Measurements from ENCODE around the gene FRS3. TPM values are rescaled to one million over a fixed set of nuclear protein-coding genes. Genes with fewer than 3 reads are reported as not detected.
A peak's percentile ranks its signal among the peaks of the same experiment; 100 is the strongest.

FRS3 gene
- total and polyA plus RNA-seq, 2 of the 13 experiments (the other 11 are each of a cell fraction or from before 2014, with no cell fraction given), result 3.0 to 7.4 TPM

DNA sequence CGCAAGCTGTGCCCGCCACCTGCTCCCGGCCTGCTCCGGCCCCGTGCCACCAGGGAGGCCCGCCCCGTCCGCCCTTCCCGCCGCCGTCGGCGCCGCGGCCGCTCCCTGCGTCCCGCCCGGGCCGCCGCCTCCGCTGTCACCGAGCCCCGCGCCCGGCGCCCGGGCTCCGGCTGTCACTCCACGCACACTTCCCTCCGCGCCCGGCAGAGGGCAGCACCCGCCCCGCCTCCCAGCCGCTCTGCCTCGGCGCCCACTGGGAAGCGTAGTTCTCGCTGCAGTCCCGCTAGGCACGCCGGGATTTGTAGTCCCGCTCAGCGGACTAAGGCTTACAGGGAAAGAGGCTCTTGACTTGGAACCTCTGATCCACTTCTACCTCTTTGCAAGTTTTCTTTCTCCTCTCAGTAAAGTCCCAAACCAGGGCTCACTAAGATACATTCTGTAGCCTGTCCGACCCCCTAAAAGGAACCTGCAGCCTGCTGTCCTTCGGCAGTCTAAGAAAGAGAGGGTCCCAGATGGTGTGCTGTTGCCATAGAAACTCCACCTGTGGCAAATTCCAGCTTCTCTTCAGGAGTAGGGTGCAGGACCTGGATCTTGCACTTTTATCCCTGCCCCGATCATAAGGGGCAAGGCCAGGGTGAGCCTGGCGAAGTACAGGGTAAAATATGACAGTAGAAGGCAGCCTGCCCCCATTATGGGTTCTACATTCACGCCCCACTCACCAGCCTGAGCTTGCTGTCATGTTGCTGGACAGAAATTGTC, 44.1 kb downstream of the FRS3 start, which contains the start of gene TFEB (continued):
- TF ChIP-seq, protein P1, sequence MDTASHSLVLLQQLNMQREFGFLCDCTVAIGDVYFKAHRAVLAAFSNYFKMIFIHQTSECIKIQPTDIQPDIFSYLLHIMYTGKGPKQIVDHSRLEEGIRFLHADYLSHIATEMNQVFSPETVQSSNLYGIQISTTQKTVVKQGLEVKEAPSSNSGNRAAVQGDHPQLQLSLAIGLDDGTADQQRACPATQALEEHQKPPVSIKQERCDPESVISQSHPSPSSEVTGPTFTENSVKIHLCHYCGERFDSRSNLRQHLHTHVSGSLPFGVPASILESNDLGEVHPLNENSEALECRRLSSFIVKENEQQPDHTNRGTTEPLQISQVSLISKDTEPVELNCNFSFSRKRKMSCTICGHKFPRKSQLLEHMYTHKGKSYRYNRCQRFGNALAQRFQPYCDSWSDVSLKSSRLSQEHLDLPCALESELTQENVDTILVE (CRISPR knock-in tag; IDR thresholded peaks at IDR 0.05), result peak; percentile 97
- TF ChIP-seq TSC22D2 (CRISPR knock-in tag; IDR thresholded peaks at IDR 0.05; ENCODE audit: borderline replicate concordance) (0 out of 2 replicates have a peak, but pooled peaks have one; percentile 85), RBFOX2 (IDR thresholded peaks at IDR 0.05; ENCODE audit: low read depth, low read length) (peak; percentile 67), ATF7-NPFF (CRISPR knock-in tag; IDR thresholded peaks at IDR 0.05; ENCODE audit: low read depth) (peak; percentile 82), ATRX (CRISPR knock-in tag; IDR thresholded peaks at IDR 0.05; ENCODE audit: borderline replicate concordance) (no peak), TARDBP (CRISPR knock-in tag; IDR thresholded peaks at IDR 0.05) (peak; percentile 92; the same call in 1 of the 2 replicates), BCL6 (CRISPR knock-in tag; IDR thresholded peaks at IDR 0.05) (peak; percentile 67), ZNF292 (CRISPR knock-in tag; IDR thresholded peaks at IDR 0.05; ENCODE audit: borderline replicate concordance, low read depth) (0 out of 2 replicates have a peak, but pooled peaks have one; percentile 41), RXRA (CRISPR knock-in tag; IDR thresholded peaks at IDR 0.05) (0 out of 2 replicates have a peak, but pooled peaks have one; percentile 48), ZBTB3 (CRISPR knock-in tag; IDR thresholded peaks at IDR 0.05; ENCODE audit: borderline replicate concordance, low read depth) (no peak), ZNF552 (CRISPR knock-in tag; IDR thresholded peaks at IDR 0.05; ENCODE audit: borderline replicate concordance) (no peak), GTF2F1 (IDR thresholded peaks at IDR 0.05; ENCODE audit: low read length) (no peak; the same call in 1 of the 2 replicates), DNMT3B (CRISPR knock-in tag; conservative IDR thresholded peaks at IDR 0.05) (no peak; the same call in 1 of the 2 replicates), ZFYVE20 (CRISPR knock-in tag; IDR thresholded peaks at IDR 0.05; ENCODE audit: borderline replicate concordance, low read depth) (no peak), SIX4 (CRISPR knock-in tag; IDR thresholded peaks at IDR 0.05) (peak; percentile 66; the same call in 1 of the 2 replicates), MIER2 (CRISPR knock-in tag; IDR thresholded peaks at IDR 0.05) (peak; percentile 52; the same call in 1 of the 2 replicates)
- TF ChIP-seq, protein P2, sequence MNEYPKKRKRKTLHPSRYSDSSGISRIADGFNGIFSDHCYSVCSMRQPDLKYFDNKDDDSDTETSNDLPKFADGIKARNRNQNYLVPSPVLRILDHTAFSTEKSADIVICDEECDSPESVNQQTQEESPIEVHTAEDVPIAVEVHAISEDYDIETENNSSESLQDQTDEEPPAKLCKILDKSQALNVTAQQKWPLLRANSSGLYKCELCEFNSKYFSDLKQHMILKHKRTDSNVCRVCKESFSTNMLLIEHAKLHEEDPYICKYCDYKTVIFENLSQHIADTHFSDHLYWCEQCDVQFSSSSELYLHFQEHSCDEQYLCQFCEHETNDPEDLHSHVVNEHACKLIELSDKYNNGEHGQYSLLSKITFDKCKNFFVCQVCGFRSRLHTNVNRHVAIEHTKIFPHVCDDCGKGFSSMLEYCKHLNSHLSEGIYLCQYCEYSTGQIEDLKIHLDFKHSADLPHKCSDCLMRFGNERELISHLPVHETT (CRISPR knock-in tag; conservative IDR thresholded peaks at IDR 0.05), result peak; percentile 95
- TF ChIP-seq, protein P3, sequence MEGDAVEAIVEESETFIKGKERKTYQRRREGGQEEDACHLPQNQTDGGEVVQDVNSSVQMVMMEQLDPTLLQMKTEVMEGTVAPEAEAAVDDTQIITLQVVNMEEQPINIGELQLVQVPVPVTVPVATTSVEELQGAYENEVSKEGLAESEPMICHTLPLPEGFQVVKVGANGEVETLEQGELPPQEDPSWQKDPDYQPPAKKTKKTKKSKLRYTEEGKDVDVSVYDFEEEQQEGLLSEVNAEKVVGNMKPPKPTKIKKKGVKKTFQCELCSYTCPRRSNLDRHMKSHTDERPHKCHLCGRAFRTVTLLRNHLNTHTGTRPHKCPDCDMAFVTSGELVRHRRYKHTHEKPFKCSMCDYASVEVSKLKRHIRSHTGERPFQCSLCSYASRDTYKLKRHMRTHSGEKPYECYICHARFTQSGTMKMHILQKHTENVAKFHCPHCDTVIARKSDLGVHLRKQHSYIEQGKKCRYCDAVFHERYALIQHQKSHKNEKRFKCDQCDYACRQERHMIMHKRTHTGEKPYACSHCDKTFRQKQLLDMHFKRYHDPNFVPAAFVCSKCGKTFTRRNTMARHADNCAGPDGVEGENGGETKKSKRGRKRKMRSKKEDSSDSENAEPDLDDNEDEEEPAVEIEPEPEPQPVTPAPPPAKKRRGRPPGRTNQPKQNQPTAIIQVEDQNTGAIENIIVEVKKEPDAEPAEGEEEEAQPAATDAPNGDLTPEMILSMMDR (CRISPR knock-in tag; IDR thresholded peaks at IDR 0.05), result peak; percentile 94
- TF ChIP-seq, protein P4, sequence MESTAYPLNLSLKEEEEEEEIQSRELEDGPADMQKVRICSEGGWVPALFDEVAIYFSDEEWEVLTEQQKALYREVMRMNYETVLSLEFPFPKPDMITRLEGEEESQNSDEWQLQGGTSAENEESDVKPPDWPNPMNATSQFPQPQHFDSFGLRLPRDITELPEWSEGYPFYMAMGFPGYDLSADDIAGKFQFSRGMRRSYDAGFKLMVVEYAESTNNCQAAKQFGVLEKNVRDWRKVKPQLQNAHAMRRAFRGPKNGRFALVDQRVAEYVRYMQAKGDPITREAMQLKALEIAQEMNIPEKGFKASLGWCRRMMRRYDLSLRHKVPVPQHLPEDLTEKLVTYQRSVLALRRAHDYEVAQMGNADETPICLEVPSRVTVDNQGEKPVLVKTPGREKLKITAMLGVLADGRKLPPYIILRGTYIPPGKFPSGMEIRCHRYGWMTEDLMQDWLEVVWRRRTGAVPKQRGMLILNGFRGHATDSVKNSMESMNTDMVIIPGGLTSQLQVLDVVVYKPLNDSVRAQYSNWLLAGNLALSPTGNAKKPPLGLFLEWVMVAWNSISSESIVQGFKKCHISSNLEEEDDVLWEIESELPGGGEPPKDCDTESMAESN (CRISPR knock-in tag; conservative IDR thresholded peaks at IDR 0.05), result peak; percentile 91
- TF ChIP-seq, protein P5, sequence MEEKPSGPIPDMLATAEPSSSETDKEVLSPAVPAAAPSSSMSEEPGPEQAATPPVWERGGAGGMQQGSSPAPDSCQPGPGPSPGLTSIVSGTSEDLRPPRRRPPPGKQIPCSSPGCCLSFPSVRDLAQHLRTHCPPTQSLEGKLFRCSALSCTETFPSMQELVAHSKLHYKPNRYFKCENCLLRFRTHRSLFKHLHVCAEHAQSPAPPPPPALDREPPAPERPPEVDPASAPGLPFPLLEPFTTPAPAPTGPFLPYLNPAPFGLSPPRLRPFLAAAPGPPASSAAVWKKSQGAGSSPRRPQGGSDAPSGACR (CRISPR knock-in tag; IDR thresholded peaks at IDR 0.05), result peak; percentile 53; the same call in 1 of the 2 replicates
